H1 (cell line): ENCODE data around the gene CLDND1. TPM values are rescaled to one million over a fixed set of nuclear protein-coding genes. Genes with fewer than 3 reads are reported as not detected.

Experiments
- CTCF ChIA-PET: fragments of 300-600 bp; sonication (Branson Sonifier 250); formaldehyde crosslinking; loops from one replicate; lab custom pipeline; 2021; ENCODE audit not compliant: partially characterized antibody; lab: Charles Lee
- POLR2A ChIA-PET: fragments of 300-600 bp; sonication (Branson Sonifier 250); formaldehyde crosslinking; loops from one replicate; lab custom pipeline; 2021; ENCODE audit warnings: inconsistent platforms; ENCODE audit not compliant: partially characterized antibody; lab: Charles Lee
- DNase-seq, 2 experiments: peaks; one replicate each; pipeline versions ENCODE4 v3.0.0 to v3.0.0-alpha.2; 2010 to 2022; ENCODE audit warnings: low spot score in 2 of 2, low read depth in 1 of 2, mixed read lengths in 1 of 2
- FAIRE-seq: peaks from 2 replicates; lab custom pipeline; 2011; peaks lifted over from hg19 to GRCh38; lab: Jason Lieb, UNC
- H2AFZ ChIP-seq: 2 replicates; pipeline ENCODE4 v1.8.1; 2012; ENCODE audit warnings: low read length, inconsistent platforms
- H2AK5ac ChIP-seq: 2 replicates; pipeline ENCODE4 v1.6.1; 2013; ENCODE audit warnings: low read depth, low read length
- H2BK120ac ChIP-seq: replicated peaks from 2 replicates; pipeline ENCODE3; 2013; ENCODE audit warnings: low read depth, low read length, inconsistent platforms
- H2BK12ac ChIP-seq: 2 replicates; pipeline ENCODE4 v1.6.1; 2013; ENCODE audit warnings: low read depth, low read length
- H2BK15ac ChIP-seq: 2 replicates; pipeline ENCODE4 v1.6.1; 2013; ENCODE audit warnings: low read length
- H2BK20ac ChIP-seq: 2 replicates; pipeline ENCODE4 v1.6.1; 2013; ENCODE audit warnings: low read length
- H2BK5ac ChIP-seq: 2 replicates; pipeline ENCODE4 v1.6.1; 2013; ENCODE audit warnings: low read depth, low read length
- H3K14ac ChIP-seq: 2 replicates; pipeline ENCODE4 v1.6.1; 2013; ENCODE audit warnings: inconsistent platforms; ENCODE audit not compliant: insufficient read length
- H3K18ac ChIP-seq: 2 replicates; pipeline ENCODE4 v1.6.1; 2013; ENCODE audit warnings: low read length; ENCODE audit errors: extremely low read depth
- H3K23ac ChIP-seq: 2 replicates; pipeline ENCODE4 v1.6.1; 2013; ENCODE audit warnings: inconsistent platforms; ENCODE audit not compliant: insufficient read length
- H3K23me2 ChIP-seq: 2 replicates; pipeline ENCODE4 v1.6.1; 2013; ENCODE audit warnings: low read depth, low read length
- H3K27ac ChIP-seq: 2 replicates; pipeline ENCODE4 v1.6.1; 2011; ENCODE audit warnings: low read depth, low read length, inconsistent platforms
- H3K27me3 ChIP-seq, 4 experiments: replicated peaks in 1 of 4; 1 replicate in 1 of 4; 2 replicates in 3 of 4; pipeline versions ENCODE4 v1.6.1 to v1.8.1; 2011 to 2013; ENCODE audit warnings: low read length in 3 of 4, mild to moderate bottlenecking in 3 of 4, inconsistent platforms in 2 of 4, mixed read lengths in 2 of 4, moderate library complexity in 1 of 4; ENCODE audit not compliant: control insufficient read depth in 3 of 4, insufficient read depth in 3 of 4; ENCODE audit errors: extremely low read depth in 1 of 4
- H3K36me3 ChIP-seq, 4 experiments: 2 replicates each; pipeline versions ENCODE4 v1.6.1 to v1.8.1; 2011 to 2013; ENCODE audit warnings: mild to moderate bottlenecking in 4 of 4, low read length in 3 of 4, moderate library complexity in 2 of 4, control low read depth in 1 of 4, inconsistent platforms in 1 of 4; ENCODE audit not compliant: insufficient read depth in 4 of 4, control insufficient read depth in 2 of 4
- H3K4ac ChIP-seq: replicated peaks from 2 replicates; pipeline ENCODE3; 2013; ENCODE audit warnings: low read length, low read depth, mixed read lengths, inconsistent platforms; ENCODE audit not compliant: insufficient read length
- H3K4me1 ChIP-seq, 4 experiments: replicated peaks in 1 of 4; 1 replicate in 1 of 4; 2 replicates in 3 of 4; pipeline versions ENCODE4 v1.6.1 to v1.8.1; 2011 to 2013; ENCODE audit warnings: low read length in 3 of 4, inconsistent platforms in 2 of 4, mixed read lengths in 1 of 4; ENCODE audit not compliant: insufficient read depth in 4 of 4, control insufficient read depth in 3 of 4
- H3K4me2 ChIP-seq, 2 experiments: 2 replicates each; pipeline versions ENCODE4 v1.6.1 to v1.8.1; 2011 to 2013; ENCODE audit warnings: low read depth in 2 of 2, low read length in 2 of 2, control low read depth in 1 of 2, inconsistent platforms in 1 of 2, mild to moderate bottlenecking in 1 of 2; ENCODE audit not compliant: insufficient read depth in 1 of 2
- H3K4me3 ChIP-seq, 4 experiments: fragments of 200-600, 300-600 bp in 1 of 4; sonication (generic), shearing (Covaris generic), sonication (Bioruptor Twin) in 1 of 4; 2 replicates each; pipeline versions ENCODE4 v1.5.1 to v1.8.1; 2011 to 2016; ENCODE audit warnings: low read length in 4 of 4, low read depth in 3 of 4, control low read depth in 2 of 4, inconsistent platforms in 2 of 4, mild to moderate bottlenecking in 2 of 4, mixed read lengths in 1 of 4, moderate library complexity in 1 of 4; ENCODE audit not compliant: insufficient read depth in 2 of 4; ENCODE audit errors: extremely low read depth in 1 of 4
- H3K56ac ChIP-seq: replicated peaks from 2 replicates; pipeline ENCODE3; 2013; ENCODE audit warnings: low read depth, mild to moderate bottlenecking, mixed read lengths, low read length, inconsistent platforms; ENCODE audit not compliant: insufficient read length
- H3K79me1 ChIP-seq: 2 replicates; pipeline ENCODE4 v1.6.1; 2013; ENCODE audit warnings: low read depth, low read length, control low read depth
- H3K79me2 ChIP-seq, 2 experiments: 2 replicates each; pipeline versions ENCODE4 v1.6.1 to v1.8.1; 2012 to 2013; ENCODE audit warnings: low read length in 2 of 2, mild to moderate bottlenecking in 2 of 2, inconsistent platforms in 1 of 2; ENCODE audit not compliant: insufficient read depth in 2 of 2, control insufficient read depth in 1 of 2
- H3K9ac ChIP-seq, 4 experiments: replicated peaks in 1 of 4; 1 replicate in 1 of 4; 2 replicates in 3 of 4; pipeline versions ENCODE4 v1.6.1 to v1.8.1; 2011 to 2013; ENCODE audit warnings: low read depth in 3 of 4, low read length in 3 of 4, control low read depth in 2 of 4, mild to moderate bottlenecking in 2 of 4, moderate library complexity in 2 of 4, inconsistent platforms in 1 of 4; ENCODE audit errors: extremely low read depth in 1 of 4
- H3K9me3 ChIP-seq, 2 experiments: 2 replicates each; pipeline versions ENCODE4 v1.6.1 to v1.8.1; 2012 to 2013; ENCODE audit warnings: mild to moderate bottlenecking in 2 of 2, moderate library complexity in 2 of 2, control low read depth in 1 of 2, inconsistent platforms in 1 of 2, low read depth in 1 of 2, low read length in 1 of 2, mixed read lengths in 1 of 2; ENCODE audit not compliant: insufficient read depth in 2 of 2
- H4K20me1 ChIP-seq, 2 experiments: replicated peaks in 1 of 2; 2 replicates each; pipeline versions ENCODE3 to v1.8.1; 2011 to 2013; ENCODE audit warnings: inconsistent platforms in 2 of 2, low read length in 2 of 2, mild to moderate bottlenecking in 1 of 2; ENCODE audit not compliant: insufficient read depth in 2 of 2, control insufficient read depth in 1 of 2
- H4K5ac ChIP-seq: 2 replicates; pipeline ENCODE4 v1.6.1; 2013; ENCODE audit warnings: low read length, low read depth, mixed read lengths, inconsistent platforms; ENCODE audit not compliant: insufficient read length
- H4K8ac ChIP-seq: 2 replicates; pipeline ENCODE4 v1.8.0; 2013; ENCODE audit warnings: mild to moderate bottlenecking, moderate library complexity, low read length, inconsistent platforms; ENCODE audit not compliant: insufficient read depth; ENCODE audit errors: extremely low read depth
- H4K91ac ChIP-seq: replicated peaks from 2 replicates; pipeline ENCODE3; 2013; ENCODE audit warnings: low read length, mixed read lengths, inconsistent platforms; ENCODE audit not compliant: insufficient read length
- CREB1 ChIP-seq: IDR thresholded peaks from 2 replicates; pipeline ENCODE4 v1.6.1; 2012; ENCODE audit warnings: inconsistent platforms
- CTBP2 ChIP-seq: IDR thresholded peaks from 2 replicates; pipeline ENCODE4 v1.7.0; 2011; ENCODE audit warnings: borderline replicate concordance, mild to moderate bottlenecking, moderate library complexity, mixed read lengths, low read length; ENCODE audit not compliant: insufficient read depth, insufficient read length
- JUN ChIP-seq: IDR thresholded peaks from 2 replicates; pipeline ENCODE4 v1.6.1; 2011; ENCODE audit warnings: low read depth, mild to moderate bottlenecking, improper control_type of control experiment, low read length
- SAP30 ChIP-seq: fragments of 300-600 bp; sonication (generic); IDR thresholded peaks from 2 replicates; pipeline ENCODE4 v1.7.1; 2012; ENCODE audit warnings: low read length, moderate library complexity, mild to moderate bottlenecking, inconsistent platforms; ENCODE audit not compliant: insufficient read depth, insufficient replicate concordance
- SP1 ChIP-seq: IDR thresholded peaks from 2 replicates; pipeline ENCODE4 v1.6.1; 2011; ENCODE audit warnings: low read depth, low read length
- SRF ChIP-seq: IDR thresholded peaks from 2 replicates; pipeline ENCODE4 v1.6.1; 2011; ENCODE audit warnings: mild to moderate bottlenecking, low read depth, low read length, moderate library complexity
- TCF12 ChIP-seq: IDR thresholded peaks from 2 replicates; pipeline ENCODE4 v1.6.1; 2011; ENCODE audit warnings: low read depth, mild to moderate bottlenecking, low read length
- WGBS, 2 experiments: shearing (Covaris generic) in 1 of 2; methylation state at CpG; one replicate each; pipeline versions ENCODE4 v1.1.6 to v1.1.7; 2013 to 2015; ENCODE audit warnings: low lambda C conversion rate in 2 of 2, mixed read lengths in 2 of 2, inconsistent platforms in 1 of 2, low coverage in 1 of 2, missing lambda C conversion rate in 1 of 2; ENCODE audit not compliant: insufficient replicate concordance in 2 of 2, insufficient coverage in 1 of 2, insufficient read length in 1 of 2; ENCODE audit errors: extremely low coverage in 1 of 2, missing lambda C conversion rate in 1 of 2; 5-methylcytosine and 5-hydroxymethylcytosine counted together
- polyA plus RNA-seq, 7 experiments: library from polyadenylated mRNA; depleted of rRNA in 3 of 7; stranded (reverse) in 5 of 7; unstranded in 2 of 7; fragments of >200 nt in 5 of 7; fragments of 200-250 nt in 2 of 7; gene quantifications; 1 replicate in 5 of 7; 2 replicates in 1 of 7; 4 replicates in 1 of 7; pipeline versions ENCODE4 v1.2.1 to v1.2.3, GENCODE V29; 2011 to 2013; ENCODE audit warnings: missing spikeins in 2 of 7, mixed read lengths in 2 of 7
- total RNA-seq: library from RNA; stranded (reverse); fragmentation: NEBNext Ultra II Directional; extraction: Animal tissue kit (Norgen Biotek cat#: 25700); gene quantifications from 2 replicates; pipeline ENCODE4 v1.2.1, GENCODE V29; 2021

CLDND1 gene
- total and polyA plus RNA-seq, 2 of the 8 experiments (the other 6 are each of a cell fraction or from before 2014, with no cell fraction given) = 68.2 to 152 TPM

DNA sequence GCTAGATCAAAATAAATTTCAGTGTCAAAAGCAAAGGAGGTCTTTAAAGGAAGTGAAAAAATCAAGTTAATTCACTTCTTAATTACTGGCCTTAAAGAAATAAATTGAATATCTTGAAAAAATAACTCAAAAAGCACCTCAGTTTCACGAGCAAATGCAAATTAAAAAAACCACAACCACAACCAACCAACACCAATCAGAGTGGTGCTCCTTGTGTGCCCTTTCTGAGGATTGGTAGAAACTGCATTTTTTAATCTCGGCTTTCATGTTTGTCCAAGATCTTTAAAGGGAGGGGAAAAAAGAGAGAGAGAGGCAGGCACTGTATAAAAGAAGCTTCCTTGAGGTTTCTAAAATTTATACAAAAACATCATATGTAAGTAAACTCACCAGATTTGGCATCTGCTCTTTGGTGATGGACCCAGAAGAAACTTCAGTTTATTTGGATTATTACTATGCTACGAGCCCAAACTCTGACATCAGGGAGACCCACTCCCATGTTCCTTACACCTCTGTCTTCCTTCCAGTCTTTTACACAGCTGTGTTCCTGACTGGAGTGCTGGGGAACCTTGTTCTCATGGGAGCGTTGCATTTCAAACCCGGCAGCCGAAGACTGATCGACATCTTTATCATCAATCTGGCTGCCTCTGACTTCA, 9.0 kb upstream of the CLDND1 start, which contains the start of gene GPR15:
TSS of gene GPR15 (plus strand) at position 357 of the 653 bp plus-strand sequence. CDS start at position 413, 56 bp downstream.
- Histone ChIP-seq H3K4me1 (no peaks in the 10 kb centered on the region), H3K23ac (no peak within 1 kb of the TSS), H3K4ac (no peak within 1 kb of the TSS), H2BK15ac (no peak within 1 kb of the TSS), H3K79me2 (no peaks in the 10 kb centered on the region), H3K9ac (no peak within 1 kb of the TSS), H3K18ac (no peak within 1 kb of the TSS), H4K5ac (no peak within 1 kb of the TSS), H2BK120ac (no peak within 1 kb of the TSS), H3K4me3 (no peak within 1 kb of the TSS), H3K4me2 (no peak within 1 kb of the TSS), H3K56ac (no peak within 1 kb of the TSS), H3K14ac (no peak within 1 kb of the TSS), H2BK20ac (no peak within 1 kb of the TSS), H4K91ac (no peak within 1 kb of the TSS), H3K27me3 (no peaks in the 10 kb centered on the region), H4K20me1 (no peaks in the 10 kb centered on the region), H2BK5ac (no peak within 1 kb of the TSS), H2AK5ac (no peak within 1 kb of the TSS), H2BK12ac (no peak within 1 kb of the TSS), H4K8ac (no peak within 1 kb of the TSS), H3K27ac (no peak within 1 kb of the TSS), H3K23me2 (no peaks in the 10 kb centered on the region), H3K36me3 (no peaks in the 10 kb centered on the region), H3K9me3 (no peaks in the 10 kb centered on the region), H3K79me1 (no peaks in the 10 kb centered on the region), H2AFZ (peak within 1 kb of the TSS; percentile 83; the same call in 1 of the 2 replicates)
- FAIRE-seq = no peak
- 95% methylated on average over 7 of the region's 7 CpGs; no CpG with 5 or more reads in 1 of the 2 experiments for WGBS, 2 experiments
- CTCF ChIA-PET = interaction anchor here (0.6 to 1.3 kb wide), 2 partner anchors 55 to 473 kb away, joined by 3 read pairs; no protein-coding TSS in a partner anchor
- no peak for DNase-seq
- POLR2A ChIA-PET = no interaction called here
- TF ChIP-seq CREB1 = no peak
- TF ChIP-seq JUN = no peak
- TF ChIP-seq SP1 = no peak
- no peak for TF ChIP-seq SAP30
- TF ChIP-seq TCF12 = no peak
- TF ChIP-seq SRF = no peak
- no peak for TF ChIP-seq CTBP2
